Endothelial cell of umbilical vein (primary cell): Measurements from ENCODE around the gene IMPG1. TPM values are rescaled to one million over a fixed set of nuclear protein-coding genes. Genes with fewer than 3 reads are reported as not detected.

Experiments used
- BruUV-seq: library from RNA; stranded (reverse); fragments of 400-500 nt; replicated peaks from 2 replicates; lab custom pipeline; 2021; lab: Mats Ljungman, UMichigan
- CTCF ChIA-PET: fragments of 300-600, 350-600 bp; sonication (Branson Sonifier 250); formaldehyde crosslinking; loops from one replicate; lab custom pipeline; 2021; ENCODE audit warnings: antibody characterized with exemption, inconsistent platforms; lab: Charles Lee
- POLR2A ChIA-PET: fragments of 300-600, 350-600 bp; sonication (Branson Sonifier 250); formaldehyde crosslinking; loops from one replicate; lab custom pipeline; 2021; ENCODE audit warnings: antibody characterized with exemption, inconsistent platforms; lab: Charles Lee
- DNase-seq: peaks from one replicate; pipeline ENCODE4 v3.0.0-alpha.2; 2011; ENCODE audit warnings: low read depth, low spot score
- FAIRE-seq: peaks from 2 replicates; lab custom pipeline; 2011; peaks lifted over from hg19 to GRCh38; lab: Jason Lieb, UNC
- H2AFZ ChIP-seq: 2 replicates; pipeline ENCODE4 v1.6.0; 2012; ENCODE audit warnings: low read depth, low read length, control low read depth, inconsistent platforms
- H3K27ac ChIP-seq: 2 replicates; pipeline ENCODE4 v1.5.1; 2011; ENCODE audit warnings: low read depth, mild to moderate bottlenecking, control low read depth, low read length, moderate library complexity; ENCODE audit not compliant: insufficient read depth
- H3K27me3 ChIP-seq, 2 experiments: 2 replicates each; pipeline versions ENCODE4 v1.6.0 to v1.6.1; 2011; ENCODE audit warnings: low read length in 2 of 2, mixed read lengths in 1 of 2; ENCODE audit not compliant: control insufficient read depth in 2 of 2, insufficient read depth in 2 of 2
- H3K36me3 ChIP-seq, 2 experiments: 2 replicates in 1 of 2; 3 replicates in 1 of 2; pipeline ENCODE4 v1.5.1; 2011; ENCODE audit warnings: low read length in 2 of 2, mild to moderate bottlenecking in 1 of 2, moderate library complexity in 1 of 2; ENCODE audit not compliant: control insufficient read depth in 2 of 2, insufficient read depth in 2 of 2; ENCODE audit errors: extremely low read depth in 1 of 2
- H3K4me1 ChIP-seq: 3 replicates; pipeline ENCODE4 v1.5.1; 2011; ENCODE audit warnings: mild to moderate bottlenecking, low read length; ENCODE audit not compliant: control insufficient read depth, insufficient read depth; ENCODE audit errors: extremely low read depth
- H3K4me2 ChIP-seq: 2 replicates; pipeline ENCODE4 v1.6.1; 2011; ENCODE audit warnings: low read length, control low read depth, mixed read lengths; ENCODE audit not compliant: insufficient read depth
- H3K4me3 ChIP-seq, 3 experiments: fragments of 200-600 bp in 1 of 3; sonication (generic), shearing (Covaris generic) in 1 of 3; replicated peaks in 1 of 3; 2 replicates each; pipeline ENCODE4 v1.5.1; 2011 to 2016; ENCODE audit warnings: control low read depth in 3 of 3, low read length in 3 of 3, mild to moderate bottlenecking in 2 of 3, inconsistent platforms in 1 of 3, low read depth in 1 of 3, moderate library complexity in 1 of 3; ENCODE audit not compliant: insufficient read depth in 1 of 3
- H3K79me2 ChIP-seq: 2 replicates; pipeline ENCODE4 v1.6.0; 2012; ENCODE audit warnings: low read length, inconsistent platforms; ENCODE audit not compliant: control insufficient read depth, insufficient read depth
- H3K9ac ChIP-seq: replicated peaks from 2 replicates; pipeline ENCODE3; 2011; ENCODE audit warnings: low read length, control low read depth; ENCODE audit not compliant: insufficient read depth; ENCODE audit errors: extremely low read depth
- H3K9me1 ChIP-seq: replicated peaks from 3 replicates; pipeline ENCODE4 v1.6.0; 2011; ENCODE audit warnings: mild to moderate bottlenecking, low read length; ENCODE audit not compliant: control insufficient read depth, insufficient read depth; ENCODE audit errors: extremely low read depth
- H3K9me3 ChIP-seq: replicated peaks from 2 replicates; pipeline ENCODE4 v1.5.1; 2012; ENCODE audit warnings: low read length, inconsistent platforms; ENCODE audit not compliant: control insufficient read depth, insufficient read depth
- H4K20me1 ChIP-seq: replicated peaks from 2 replicates; pipeline ENCODE3; 2011; ENCODE audit warnings: mild to moderate bottlenecking, low read length; ENCODE audit not compliant: control insufficient read depth, insufficient read depth; ENCODE audit errors: extremely low read depth
- EZH2 ChIP-seq: IDR thresholded peaks from 2 replicates; pipeline ENCODE4 v1.6.1; 2012; ENCODE audit warnings: borderline replicate concordance, low read depth, mild to moderate bottlenecking, moderate library complexity, low read length, inconsistent platforms; ENCODE audit not compliant: severe bottlenecking
- FOS ChIP-seq: IDR thresholded peaks from 2 replicates; pipeline ENCODE4 v1.6.1; 2011; ENCODE audit warnings: mild to moderate bottlenecking, low read length, moderate library complexity, borderline replicate concordance; ENCODE audit not compliant: insufficient read depth
- GATA2 ChIP-seq: IDR thresholded peaks from 2 replicates; pipeline ENCODE4 v1.7.0; 2011; ENCODE audit warnings: low read depth, mild to moderate bottlenecking, moderate library complexity, mixed read lengths, low read length; ENCODE audit not compliant: insufficient read length, insufficient read depth
- JUN ChIP-seq: IDR thresholded peaks from 2 replicates; pipeline ENCODE4 v1.6.1; 2011; ENCODE audit warnings: borderline replicate concordance, low read depth; ENCODE audit not compliant: insufficient read length, insufficient read depth
- MYC ChIP-seq: IDR thresholded peaks from one replicate; pipeline ENCODE4 v1.6.1; 2011; ENCODE audit warnings: mild to moderate bottlenecking, low read depth, low read length
- POLR2A ChIP-seq: IDR thresholded peaks from 2 replicates; pipeline ENCODE4 v1.6.1; 2012; ENCODE audit warnings: low read depth, mild to moderate bottlenecking, control low read depth, low read length
- POLR2AphosphoS5 ChIP-seq: IDR thresholded peaks from 2 replicates; pipeline ENCODE4 v1.6.1; 2012; ENCODE audit warnings: low read depth, mild to moderate bottlenecking, control low read depth, low read length, moderate library complexity; ENCODE audit not compliant: insufficient read depth
- dilution Hi-C: fragments of 300-500 bp; cut with MboI; formaldehyde crosslinking; loops from one replicate; pipeline ENCODE4 v1.15.0; 2019; ENCODE audit warnings: low sequenced_read_pairs; ENCODE audit not compliant: extremely low pct_ligation_motif_present
- intact Hi-C: fragments of 100-400 bp; cut with micrococcal nuclease; formaldehyde crosslinking; loops from one replicate; pipeline ENCODE4 v1.10.0; 2022
- polyA plus RNA-seq, 4 experiments: library from polyadenylated mRNA; depleted of rRNA in 3 of 4; stranded (reverse) in 3 of 4; unstranded in 1 of 4; fragments of >200 nt; gene quantifications; 2 replicates each; pipeline versions ENCODE4 v1.2.1 to v1.2.3, GENCODE V29; 2011 to 2012; ENCODE audit warnings: missing spikeins in 1 of 4
- total RNA-seq: library from RNA; stranded (reverse); gene quantifications from 2 replicates; pipeline ENCODE4 v1.2.3, GENCODE V29; 2021
- TF ChIP-seq, protein P1 (sequence below), 2 donors: IDR thresholded peaks; 1 replicate in 1 of 2; 2 replicates in 1 of 2; pipeline ENCODE4 v1.5.1; 2011; ENCODE audit warnings: low read length in 2 of 2, mild to moderate bottlenecking in 2 of 2, moderate library complexity in 2 of 2, control low read depth in 1 of 2, inconsistent platforms in 1 of 2, low read depth in 1 of 2; ENCODE audit not compliant: insufficient read depth in 1 of 2; ENCODE audit errors: extremely low read depth in 1 of 2
- TF ChIP-seq, protein P2 (sequence below): IDR thresholded peaks from 2 replicates; pipeline ENCODE4 v1.6.1; 2011; ENCODE audit not compliant: insufficient read depth, insufficient read length

IMPG1 gene
- total and polyA plus RNA-seq, 2 donors (not counting 3 experiments of a cell fraction or from before 2014, with no cell fraction given): not detected

DNA sequence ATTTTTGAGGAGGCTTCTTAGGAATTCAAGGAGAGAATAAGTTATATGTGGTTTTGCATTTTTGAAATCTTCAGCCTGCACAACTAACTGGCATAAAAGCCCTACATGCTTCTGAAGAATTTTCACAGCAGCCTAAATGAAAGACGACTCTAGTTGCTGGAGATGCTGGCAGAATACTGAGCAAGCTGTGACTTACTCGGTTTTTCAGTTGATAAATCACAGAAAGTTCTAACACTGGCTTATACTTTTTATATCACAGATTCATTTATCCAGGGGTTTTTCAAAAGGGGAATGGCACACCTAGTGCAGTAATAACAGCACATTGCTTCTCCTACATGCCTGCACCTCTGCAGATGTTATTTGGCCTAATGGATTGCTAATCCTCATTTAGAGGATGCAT lies 134.6 kb downstream of the IMPG1 start:
- no peak for TF ChIP-seq POLR2AphosphoS5
- TF ChIP-seq JUN: no peak
- Histone ChIP-seq H3K9me1 (no peaks in the 10 kb centered on the region), H3K27ac (no peak overlapping the region), H3K4me1 (peaks cover 4% of the 10 kb centered on the region), H3K36me3 (no peaks in the 10 kb centered on the region), H2AFZ (no peak overlapping the region), H4K20me1 (no peaks in the 10 kb centered on the region), H3K9me3 (no peaks in the 10 kb centered on the region), H3K9ac (no peak overlapping the region), H3K79me2 (no peaks in the 10 kb centered on the region), H3K27me3 (peaks cover 0 to 10% of the 10 kb centered on the region in 2 experiments), H3K4me3 (no peak overlapping the region), H3K4me2 (no peak overlapping the region)
- ChIA-PET CTCF (no interaction called here), POLR2A (no interaction called here)
- no TSS peak for BruUV-seq
- intact Hi-C loops (loop anchor here (5.0 kb wide), 1 partner anchor 759 kb away; no protein-coding TSS in a partner anchor), dilution Hi-C loops (no loop called here)
- DNase-seq (no peak), FAIRE-seq (no peak)

DNA sequence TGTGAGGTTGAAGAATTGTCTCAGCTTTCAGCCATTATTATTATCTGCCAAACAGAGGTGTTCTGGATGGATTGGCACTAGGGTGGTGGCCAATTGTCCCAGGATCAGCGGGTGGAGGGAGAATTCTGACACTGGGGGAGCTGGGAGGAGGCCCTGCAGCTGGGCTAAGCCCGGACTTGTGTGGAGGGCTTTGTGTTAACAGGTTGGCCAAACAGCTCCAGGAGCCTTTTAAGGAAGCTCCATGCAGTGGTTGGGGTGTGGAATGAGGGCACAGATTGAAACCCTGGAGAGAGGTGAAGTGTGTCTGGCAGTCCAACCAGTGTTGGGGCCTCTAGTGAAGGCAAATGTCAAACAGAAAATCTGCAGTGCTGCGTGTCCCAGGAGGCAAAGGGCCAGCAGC lies 135.8 kb downstream of the IMPG1 start:
- Histone ChIP-seq H3K36me3 (no peaks in the 10 kb centered on the region), H3K4me1 (peaks cover 4% of the 10 kb centered on the region), H3K9me1 (no peaks in the 10 kb centered on the region), H3K9ac (no peak overlapping the region), H3K27ac (no peak overlapping the region), H3K79me2 (no peaks in the 10 kb centered on the region), H3K4me2 (no peak overlapping the region), H3K4me3 (no peak overlapping the region), H3K9me3 (no peaks in the 10 kb centered on the region), H4K20me1 (no peaks in the 10 kb centered on the region), H3K27me3 (peaks cover 0 to 3% of the 10 kb centered on the region in 2 experiments), H2AFZ (no peak overlapping the region)
- ChIA-PET POLR2A (no interaction called here), CTCF (interaction anchor here (1.1 to 5.2 kb wide), 4 partner anchors 44 to 1526 kb away, joined by 3 to 105 read pairs (median 16); partner anchors contain the start of gene HTR1B)
- dilution Hi-C loops (no loop called here), intact Hi-C loops (loop anchor here (5.0 kb wide), 1 partner anchor 761 kb away; no protein-coding TSS in a partner anchor)
- no peak for FAIRE-seq
- no TSS peak for BruUV-seq
- TF ChIP-seq, protein P1, sequence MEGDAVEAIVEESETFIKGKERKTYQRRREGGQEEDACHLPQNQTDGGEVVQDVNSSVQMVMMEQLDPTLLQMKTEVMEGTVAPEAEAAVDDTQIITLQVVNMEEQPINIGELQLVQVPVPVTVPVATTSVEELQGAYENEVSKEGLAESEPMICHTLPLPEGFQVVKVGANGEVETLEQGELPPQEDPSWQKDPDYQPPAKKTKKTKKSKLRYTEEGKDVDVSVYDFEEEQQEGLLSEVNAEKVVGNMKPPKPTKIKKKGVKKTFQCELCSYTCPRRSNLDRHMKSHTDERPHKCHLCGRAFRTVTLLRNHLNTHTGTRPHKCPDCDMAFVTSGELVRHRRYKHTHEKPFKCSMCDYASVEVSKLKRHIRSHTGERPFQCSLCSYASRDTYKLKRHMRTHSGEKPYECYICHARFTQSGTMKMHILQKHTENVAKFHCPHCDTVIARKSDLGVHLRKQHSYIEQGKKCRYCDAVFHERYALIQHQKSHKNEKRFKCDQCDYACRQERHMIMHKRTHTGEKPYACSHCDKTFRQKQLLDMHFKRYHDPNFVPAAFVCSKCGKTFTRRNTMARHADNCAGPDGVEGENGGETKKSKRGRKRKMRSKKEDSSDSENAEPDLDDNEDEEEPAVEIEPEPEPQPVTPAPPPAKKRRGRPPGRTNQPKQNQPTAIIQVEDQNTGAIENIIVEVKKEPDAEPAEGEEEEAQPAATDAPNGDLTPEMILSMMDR (IDR thresholded peaks at IDR 0.05; ENCODE audit: extremely low read depth in 1 of 2, insufficient read depth in 1 of 2, low read depth in 1 of 2, low read length in 2 of 2): no peak
- TF ChIP-seq FOS: no peak
- no peak for TF ChIP-seq MYC
- TF ChIP-seq POLR2AphosphoS5: no peak
- TF ChIP-seq, protein P2, sequence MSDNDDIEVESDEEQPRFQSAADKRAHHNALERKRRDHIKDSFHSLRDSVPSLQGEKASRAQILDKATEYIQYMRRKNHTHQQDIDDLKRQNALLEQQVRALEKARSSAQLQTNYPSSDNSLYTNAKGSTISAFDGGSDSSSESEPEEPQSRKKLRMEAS: no peak
- no peak for TF ChIP-seq EZH2
- TF ChIP-seq JUN: no peak
- no peak for TF ChIP-seq POLR2A
- no peak for TF ChIP-seq GATA2
- no peak for DNase-seq
